ENCODE measurements around the gene NEURL4.
A peak's percentile ranks its signal among the peaks of the same experiment; 100 is the strongest.

The NEURL4 gene

DNA sequence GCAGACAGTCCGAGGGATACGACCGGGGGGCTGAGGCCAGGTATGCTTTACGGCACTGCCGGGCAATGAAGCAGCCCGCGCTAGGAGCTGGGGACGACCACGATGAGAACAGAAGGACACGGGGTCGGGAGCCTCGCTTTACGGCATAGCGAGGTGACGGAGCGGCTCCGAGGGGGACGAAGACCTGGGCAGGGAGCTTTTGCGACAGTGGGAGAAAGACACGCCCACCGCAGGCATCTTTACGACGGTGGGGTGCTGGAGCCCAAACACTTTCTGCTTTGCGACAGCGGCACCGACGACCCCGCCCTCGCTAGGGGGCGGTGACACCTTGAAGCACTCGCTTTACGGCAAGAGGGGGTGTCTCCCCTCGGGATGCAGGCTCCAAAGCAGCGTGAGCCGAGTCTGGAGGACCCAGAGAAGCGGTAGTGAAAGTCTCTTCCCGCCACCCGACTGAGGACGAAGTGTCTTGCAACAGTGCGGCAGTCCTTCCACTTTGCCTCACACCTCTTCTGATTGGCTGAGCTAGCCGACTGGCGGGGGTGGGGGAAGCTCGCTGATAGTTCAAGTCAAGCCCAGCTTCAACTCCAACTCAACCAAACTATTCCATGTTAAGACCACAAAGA, 350 bp upstream of the NEURL4 start:
- peak overlapping the region; percentile 82 for H3K4me3 ChIP-seq (ENCODE audit: low read depth, low read length)
- TF ChIP-seq CTCF (IDR thresholded peaks at IDR 0.05; ENCODE audit: control insufficient read depth, extremely low read depth, insufficient read depth), result no peak
- DNase-seq (ENCODE audit: low read depth), result peak; percentile 97

GRCh38 chr17:7328009-7328408, 1.1 kb downstream of the NEURL4 start:
- peak overlapping the region; percentile 82 for H3K4me3 ChIP-seq (ENCODE audit: low read depth, low read length)
- TF ChIP-seq CTCF (IDR thresholded peaks at IDR 0.05; ENCODE audit: control insufficient read depth, extremely low read depth, insufficient read depth), result no peak
- DNase-seq (ENCODE audit: low read depth), result no peak

- peak overlapping the region; percentile 82; the same call in 1 of the 2 replicates for H3K4me3 ChIP-seq (ENCODE audit: low read depth, low read length)
- no peak for TF ChIP-seq CTCF (IDR thresholded peaks at IDR 0.05; ENCODE audit: control insufficient read depth, extremely low read depth, insufficient read depth)
- DNase-seq (ENCODE audit: low read depth), result no peak
Observed at GRCh38 chr17:7327501-7327900, 1.6 kb downstream of the NEURL4 start.

- no peak for TF ChIP-seq CTCF (IDR thresholded peaks at IDR 0.05; ENCODE audit: control insufficient read depth, extremely low read depth, insufficient read depth)
- no peak for DNase-seq (ENCODE audit: low read depth)
- no peak overlapping the region for H3K4me3 ChIP-seq (ENCODE audit: low read depth, low read length)
Observed at GRCh38 chr17:7327056-7327455, 2.1 kb downstream of the NEURL4 start.

DNA sequence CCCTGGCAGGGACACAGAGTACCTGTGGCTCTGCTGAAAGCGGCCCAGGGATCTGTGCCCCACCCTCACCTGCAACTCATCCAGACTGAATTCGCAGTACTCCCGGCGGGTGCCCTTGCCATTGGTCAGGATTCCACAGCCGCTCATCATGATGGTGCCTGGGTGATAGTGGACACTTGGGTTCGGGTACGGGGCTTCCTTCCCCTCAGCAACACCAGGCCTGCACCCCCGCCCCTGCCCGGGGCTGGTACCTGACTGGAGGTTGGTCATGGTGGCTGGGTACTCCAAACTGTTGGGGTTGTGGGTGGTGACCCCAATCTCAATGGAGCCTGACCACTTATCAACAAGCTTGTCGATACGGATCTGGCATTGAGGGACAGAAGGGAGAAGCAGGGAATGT, 2.9 kb downstream of the NEURL4 start:
- no peak for DNase-seq (ENCODE audit: low read depth)
- TF ChIP-seq CTCF (IDR thresholded peaks at IDR 0.05; ENCODE audit: control insufficient read depth, extremely low read depth, insufficient read depth), result no peak

GRCh38 chr17:7325031-7325528, 4.1 kb downstream of the NEURL4 start:
- no peak for DNase-seq (ENCODE audit: low read depth)
- TF ChIP-seq CTCF (IDR thresholded peaks at IDR 0.05; ENCODE audit: control insufficient read depth, extremely low read depth, insufficient read depth), result no peak
- no peak overlapping the region for H3K4me3 ChIP-seq (ENCODE audit: low read depth, low read length)

More for the DNA sequence above, 2.9 kb downstream of the NEURL4 start:
- H3K4me3 ChIP-seq (ENCODE audit: low read depth, low read length), result no peak overlapping the region

GRCh38 chr17:7324438-7324779, 4.7 kb downstream of the NEURL4 start:
- no peak overlapping the region for H3K4me3 ChIP-seq (ENCODE audit: low read depth, low read length)
- no peak for DNase-seq (ENCODE audit: low read depth)
- no peak for TF ChIP-seq CTCF (IDR thresholded peaks at IDR 0.05; ENCODE audit: control insufficient read depth, extremely low read depth, insufficient read depth)
